Measurements from ENCODE around the gene LGMN.

DNA sequence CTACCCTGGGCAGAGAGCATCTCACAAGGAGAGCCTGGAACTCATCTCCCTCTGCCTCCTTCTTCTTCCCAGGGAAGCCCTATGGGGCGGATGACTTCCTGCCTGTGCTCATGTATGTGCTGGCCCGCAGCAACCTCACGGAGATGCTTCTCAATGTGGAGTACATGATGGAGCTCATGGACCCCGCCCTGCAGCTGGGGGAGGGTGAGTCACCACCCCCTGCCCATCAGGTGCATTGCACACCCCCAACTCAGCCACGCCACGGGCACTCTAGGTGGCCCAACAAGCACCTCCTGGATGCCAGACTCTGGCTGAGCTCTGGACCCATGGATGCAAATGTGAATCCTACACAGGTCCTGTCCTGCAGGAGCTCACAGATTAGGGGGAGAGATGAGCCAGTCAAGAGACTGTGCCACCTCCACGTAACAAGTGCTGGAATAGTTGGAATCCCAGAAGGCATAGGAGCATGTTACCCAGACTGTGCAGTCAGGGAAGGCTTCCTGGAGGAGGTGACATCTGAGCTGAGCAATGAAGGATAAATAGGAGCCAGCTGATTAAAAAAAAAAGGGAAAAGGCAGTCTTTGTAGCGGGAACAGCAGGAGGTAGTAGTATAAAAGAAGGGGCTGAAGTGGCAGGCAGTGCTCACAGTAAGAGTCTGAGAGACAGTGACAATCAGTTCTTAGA lies 71.9 kb downstream of the LGMN start:
- TF ChIP-seq CTCF (IDR thresholded peaks at IDR 0.05; ENCODE audit: poor library complexity) (no peak), EZH2phosphoT487 (IDR thresholded peaks at IDR 0.05; ENCODE audit: low read depth, severe bottlenecking, unreplicated experiment) (no peak), EZH2 (IDR thresholded peaks at IDR 0.05; ENCODE audit: borderline replicate concordance) (no peak)

All from hepatocyte (in vitro differentiated cells).